ENCODE measurements around the gene LRRN2.

The LRRN2 gene

GRCh38 chr1:204676043-204676442 lies 9.5 kb downstream of the LRRN2 start:
- TF ChIP-seq CTCF (conservative IDR thresholded peaks at IDR 0.05) = no peak
- no peak overlapping the region for H3K27ac ChIP-seq

DNA sequence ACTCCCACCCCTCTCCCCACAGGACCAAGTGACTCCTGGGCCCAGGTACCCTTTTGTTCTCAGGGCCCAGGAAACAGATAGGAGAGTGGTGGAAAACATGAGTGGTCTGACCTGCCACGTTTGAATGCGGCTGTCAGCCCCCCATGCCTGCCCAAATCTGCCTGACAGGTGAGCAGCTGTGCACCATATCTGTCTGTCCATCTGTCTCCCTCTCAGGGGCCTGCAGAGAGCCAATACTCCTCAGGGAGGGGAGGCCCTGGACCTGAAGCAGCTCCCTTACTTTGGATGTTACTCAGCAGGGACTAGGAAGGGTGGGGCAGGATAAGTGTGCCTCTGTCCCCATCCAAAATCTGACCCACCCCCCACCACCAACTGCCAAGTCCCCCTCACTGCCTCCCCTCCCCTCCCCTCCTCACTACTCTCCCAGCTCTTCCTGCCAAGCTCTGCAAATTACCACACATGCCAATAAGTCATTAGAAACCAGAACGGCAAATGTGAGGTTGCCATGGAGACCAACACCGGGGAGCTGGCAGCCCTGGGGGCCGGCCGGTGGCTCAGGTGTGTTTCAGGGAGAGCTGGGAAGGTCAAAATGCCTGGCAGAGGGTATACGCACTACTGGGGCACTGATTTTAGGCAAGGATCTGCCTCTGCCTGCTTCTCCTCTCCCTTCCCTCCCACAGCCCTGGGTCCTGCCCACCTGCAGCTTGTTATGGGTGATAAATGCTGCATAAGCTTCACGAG lies 11.5 kb downstream of the LRRN2 start:
- no peak overlapping the region for H3K27ac ChIP-seq
- TF ChIP-seq CTCF (conservative IDR thresholded peaks at IDR 0.05) = no peak

DNA sequence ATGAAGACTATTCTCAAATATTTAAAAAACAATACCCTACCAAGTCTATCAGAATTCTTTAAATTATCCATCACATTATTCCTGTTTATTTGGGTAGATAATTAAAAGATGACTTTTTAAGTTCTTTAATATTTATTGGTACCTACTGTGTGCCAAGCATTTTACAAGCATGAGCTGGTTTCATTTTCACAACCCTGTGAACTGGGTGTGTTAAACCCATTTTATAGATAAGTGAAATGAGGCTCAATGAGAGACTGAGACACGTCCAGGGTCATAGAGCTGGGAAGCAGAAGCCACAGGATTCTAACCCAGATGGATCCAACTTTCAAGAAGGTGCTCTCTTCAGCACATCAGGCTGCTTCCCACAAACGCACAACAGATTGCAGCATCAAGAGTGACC lies 12.3 kb downstream of the LRRN2 start:
- no peak for TF ChIP-seq CTCF (conservative IDR thresholded peaks at IDR 0.05)
- H3K27ac ChIP-seq = no peak overlapping the region

DNA sequence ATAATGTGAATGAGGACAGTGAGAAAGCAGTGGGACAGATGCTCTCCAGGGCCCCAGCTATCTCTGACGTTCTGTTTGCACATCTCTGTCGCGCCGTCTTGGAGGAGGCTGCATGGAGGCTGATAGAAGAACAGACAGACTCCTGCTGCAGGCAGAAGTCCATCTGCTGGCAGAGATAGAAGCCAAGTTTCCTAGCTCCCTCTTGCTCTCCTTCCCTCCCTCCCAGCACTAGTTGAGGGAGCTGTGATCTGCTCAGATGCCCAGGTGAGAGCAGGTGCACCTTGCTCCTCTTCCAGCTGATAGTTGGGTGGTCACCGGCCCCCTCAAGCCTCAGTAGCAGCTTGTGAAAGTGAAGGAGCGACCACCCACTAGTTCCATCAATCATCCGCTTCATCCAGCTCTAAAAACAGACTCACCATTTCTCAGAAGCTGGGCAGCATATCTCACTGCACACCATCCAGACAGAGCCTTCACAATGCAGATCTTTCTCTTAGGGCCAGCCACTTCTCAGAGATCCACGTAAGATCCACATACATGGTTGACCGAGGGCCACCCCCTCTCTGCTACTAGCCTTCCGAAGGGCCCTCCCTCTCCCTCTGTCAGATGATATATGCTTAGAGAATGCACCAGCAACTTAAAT lies 12.9 kb downstream of the LRRN2 start:
- no peak for TF ChIP-seq CTCF (conservative IDR thresholded peaks at IDR 0.05)
- no peak overlapping the region for H3K27ac ChIP-seq

GRCh38 chr1:204672069-204672468 lies 13.5 kb downstream of the LRRN2 start:
- no peak for TF ChIP-seq CTCF (conservative IDR thresholded peaks at IDR 0.05)
- H3K27ac ChIP-seq = no peak overlapping the region

GRCh38 chr1:204670152-204670927 lies 15.2 kb downstream of the LRRN2 start:
- no peak overlapping the region for H3K27ac ChIP-seq
- no peak for TF ChIP-seq CTCF (conservative IDR thresholded peaks at IDR 0.05)

DNA sequence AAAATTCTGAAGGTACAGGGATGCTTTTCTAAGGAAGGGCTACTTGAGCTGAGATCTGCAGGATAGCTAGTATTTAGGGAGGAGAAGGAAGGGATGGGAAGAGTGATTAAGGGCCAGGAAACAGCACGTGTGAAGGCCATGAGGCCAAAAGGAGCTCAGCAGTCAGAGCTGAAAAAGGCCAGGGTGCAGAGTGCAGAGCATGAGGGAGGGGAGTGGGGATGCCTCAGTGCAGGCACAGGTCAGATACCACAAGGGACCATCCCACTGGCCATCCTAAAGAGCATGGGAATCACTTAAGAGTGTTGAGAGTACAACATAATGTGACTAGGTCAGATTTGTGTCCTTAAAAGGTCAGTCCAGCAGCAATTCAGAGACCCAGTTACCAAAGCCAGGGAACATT lies 16.0 kb downstream of the LRRN2 start:
- no peak for TF ChIP-seq CTCF (conservative IDR thresholded peaks at IDR 0.05)

More for the DNA sequence above, 16.0 kb downstream of the LRRN2 start:
- no peak overlapping the region for H3K27ac ChIP-seq

Data from VCaP (cell line).